IPS DF 4.7 (cell line): ENCODE data around the gene GNL3.
A peak's percentile ranks its signal among the peaks of the same experiment; 100 is the strongest.

Source experiments
- DNase-seq: peaks from one replicate; pipeline ENCODE4 v3.0.0-alpha.2; 2013; ENCODE audit warnings: low spot score; ENCODE audit errors: extremely low read depth

The GNL3 gene

DNA sequence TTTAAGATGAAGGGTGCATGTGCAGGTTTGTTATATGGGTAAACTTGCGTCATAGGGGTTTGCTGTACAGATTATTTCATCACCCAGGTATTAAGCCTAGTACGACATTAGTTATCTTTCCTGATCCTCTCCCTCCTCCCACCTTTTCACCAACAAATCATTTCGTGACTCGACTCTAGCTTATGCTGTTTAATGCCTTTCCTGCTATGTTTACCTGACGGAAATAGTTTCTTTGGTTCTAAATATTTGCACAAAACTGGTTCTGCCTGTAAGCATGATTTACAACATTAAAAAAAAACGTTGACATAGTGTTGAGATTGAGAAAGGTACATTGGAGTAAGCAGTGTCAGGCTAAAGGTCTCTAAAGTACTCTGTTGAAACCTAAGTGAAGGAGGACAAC is 2.4 kb downstream of the GNL3 start:
- DNase-seq = no peak

DNA sequence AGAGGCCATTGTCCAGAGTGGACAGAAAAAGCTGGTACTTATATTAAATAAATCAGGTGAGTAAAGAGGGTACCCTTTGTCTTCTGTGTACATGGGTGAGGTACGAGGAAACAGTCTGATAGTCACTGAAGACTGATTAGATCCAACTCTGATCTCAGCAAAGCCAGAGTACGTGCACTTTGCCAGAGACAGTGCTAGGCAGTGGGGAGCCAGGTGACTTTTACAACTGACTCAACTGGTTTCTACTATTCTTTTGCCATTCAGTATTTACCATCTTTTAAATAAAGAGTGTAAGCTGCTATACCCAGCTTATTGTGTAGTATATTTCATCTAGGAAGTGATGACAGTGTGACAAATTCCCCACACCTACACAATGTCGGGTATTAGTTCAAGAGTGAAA is 3.3 kb downstream of the GNL3 start:
- no peak for DNase-seq

DNA sequence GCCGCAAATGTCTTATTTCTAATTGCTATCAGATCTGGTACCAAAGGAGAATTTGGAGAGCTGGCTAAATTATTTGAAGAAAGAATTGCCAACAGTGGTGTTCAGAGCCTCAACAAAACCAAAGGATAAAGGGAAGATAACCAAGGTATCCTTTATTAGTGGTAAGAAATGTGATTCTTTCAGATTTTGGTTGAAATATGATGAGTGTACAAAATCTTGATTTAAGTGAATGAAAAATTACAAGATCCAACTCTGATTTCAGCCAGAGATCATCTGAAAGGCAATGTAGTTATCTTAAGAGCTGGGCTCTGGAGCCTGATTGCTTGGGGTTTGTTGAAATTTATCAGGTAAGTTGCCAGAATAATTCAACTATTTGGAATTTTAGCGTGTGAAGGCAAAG is 4.7 kb downstream of the GNL3 start:
- no peak for DNase-seq

DNA sequence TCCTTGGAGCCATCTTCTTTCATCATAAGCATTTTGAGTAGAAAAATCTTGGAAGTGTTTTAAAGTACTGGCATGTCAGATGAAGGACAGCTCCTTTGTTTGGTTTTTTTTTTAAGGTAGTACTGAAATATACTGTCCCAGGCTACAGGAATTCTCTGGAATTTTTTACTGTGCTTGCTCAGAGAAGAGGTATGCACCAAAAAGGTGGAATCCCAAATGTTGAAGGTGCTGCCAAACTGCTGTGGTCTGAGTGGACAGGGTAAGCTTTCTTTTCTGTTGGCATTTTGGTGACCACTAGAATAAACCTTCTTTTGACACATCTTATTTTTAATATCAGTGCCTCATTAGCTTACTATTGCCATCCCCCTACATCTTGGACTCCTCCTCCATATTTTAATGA is 7.2 kb downstream of the GNL3 start:
- no peak for DNase-seq

DNA sequence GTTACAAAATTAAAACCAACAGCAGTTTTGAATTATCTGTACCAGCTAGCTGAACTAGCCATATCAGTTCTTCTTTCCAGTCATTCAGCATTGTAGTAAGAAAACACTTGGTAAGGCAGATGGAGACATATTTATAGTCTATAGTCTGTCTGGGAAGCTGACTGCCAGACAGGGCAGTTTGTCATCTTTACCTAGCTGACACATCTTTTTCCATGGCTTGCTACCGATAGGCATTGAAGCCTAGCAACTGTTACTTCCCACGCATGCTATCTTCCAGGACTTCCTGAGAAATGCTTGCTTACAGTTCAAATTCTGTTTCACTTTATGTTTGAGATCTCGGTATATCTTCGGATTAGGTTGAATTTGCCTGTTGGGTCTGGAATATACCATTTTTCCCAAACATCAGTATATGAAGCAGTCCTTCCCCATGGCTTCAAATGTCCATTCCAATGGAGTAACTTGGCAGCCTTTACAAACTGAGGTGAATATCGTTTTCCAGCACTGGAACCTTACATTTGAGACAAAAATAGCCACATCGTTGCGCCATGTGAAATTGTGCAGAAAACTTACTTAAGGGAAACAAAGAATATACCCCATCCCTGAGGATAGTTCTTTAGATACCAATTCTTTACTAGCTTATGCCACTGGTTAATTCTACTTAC is 8.8 kb downstream of the GNL3 start:
- DNase-seq = no peak

DNA sequence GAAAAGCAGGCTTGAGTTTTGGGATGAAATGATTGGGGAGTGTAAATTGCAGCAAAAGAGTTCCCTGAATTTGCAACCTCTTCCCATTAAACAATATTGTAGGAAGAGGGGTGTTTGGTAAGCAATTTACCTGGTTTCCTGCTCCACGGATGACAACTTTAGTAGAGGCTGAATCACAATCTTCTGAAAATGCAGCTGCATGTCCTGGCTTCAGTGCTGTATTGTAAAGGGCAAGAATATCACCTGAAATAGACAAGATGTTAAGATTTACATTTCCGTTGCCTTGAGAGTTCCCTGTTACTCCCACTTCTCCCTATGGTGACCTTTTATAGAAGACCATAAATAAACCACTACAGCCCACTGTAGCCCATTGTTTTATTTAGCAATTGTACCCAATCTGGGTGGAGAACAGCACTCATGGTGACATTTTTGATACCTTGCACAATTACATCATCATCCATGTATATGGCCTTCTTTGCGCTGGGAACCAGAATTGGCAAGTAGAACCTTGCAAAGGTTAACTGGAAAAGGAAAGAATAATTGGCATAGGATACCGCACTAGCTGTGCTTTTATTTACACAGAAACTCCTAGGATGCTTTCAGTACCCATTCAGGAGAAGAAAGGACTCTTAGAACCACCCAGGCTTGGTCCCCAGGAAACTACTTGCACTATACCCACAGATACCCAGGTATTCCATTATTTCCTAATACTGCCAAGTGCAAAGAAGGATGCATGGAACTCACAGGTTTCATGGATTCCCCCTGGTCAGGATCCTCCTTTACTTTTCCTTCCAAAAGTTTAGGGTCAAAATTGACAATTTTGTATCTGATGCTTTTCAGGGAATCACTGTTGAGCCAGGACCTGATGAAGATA is 10.2 kb downstream of the GNL3 start:
- no peak for DNase-seq

DNA sequence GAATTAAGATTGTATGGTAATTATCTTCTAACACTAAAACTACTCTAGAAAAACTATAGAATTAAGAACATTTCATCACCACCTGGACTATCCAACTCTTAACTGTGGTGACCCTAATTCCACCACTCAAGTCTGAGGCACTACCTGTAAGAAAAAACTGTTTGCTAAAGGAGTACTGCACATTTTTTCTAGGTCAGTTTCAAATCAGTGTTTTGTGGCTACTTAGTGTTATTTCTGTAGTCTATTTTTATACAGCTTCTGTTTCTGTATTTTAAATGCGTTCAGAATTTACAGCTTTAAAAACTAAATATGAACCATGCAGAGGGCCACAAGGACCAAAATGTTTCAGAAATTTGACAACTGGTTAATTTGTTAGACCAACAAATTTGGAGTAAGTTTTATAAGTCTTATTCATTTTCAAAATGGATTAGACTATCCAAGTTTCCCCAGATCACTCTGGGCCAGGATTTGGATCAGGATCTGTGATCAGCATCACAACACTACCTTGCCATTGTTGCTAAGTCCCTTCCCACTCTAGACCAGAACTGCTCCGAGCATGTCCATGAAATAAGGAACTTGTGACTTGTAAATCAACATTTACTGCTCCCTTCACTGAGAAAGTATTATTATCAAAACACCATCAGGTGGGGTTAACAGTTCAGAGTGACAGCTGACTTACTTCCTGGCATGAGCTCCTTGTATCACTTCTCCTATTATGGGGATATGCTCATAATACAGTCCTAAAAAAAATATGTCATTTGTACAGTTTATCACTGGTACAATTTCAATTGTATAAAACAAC is 11.2 kb downstream of the GNL3 start:
- no peak for DNase-seq

DNA sequence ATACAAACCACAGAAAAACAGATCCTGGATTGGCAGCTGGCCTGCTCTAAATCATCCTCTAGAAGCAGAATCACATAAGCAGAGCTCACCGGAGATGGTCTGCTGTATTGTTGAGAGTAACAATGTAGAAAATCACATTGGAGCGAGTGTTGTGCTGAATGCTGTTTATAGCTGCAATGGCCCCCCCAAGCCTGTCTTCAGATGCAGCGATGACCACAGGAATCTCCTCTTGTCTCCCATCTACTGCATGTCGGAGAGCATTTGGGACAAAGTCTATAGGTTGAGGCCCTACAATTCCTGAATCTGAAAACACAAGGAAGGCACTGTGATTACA is 11.8 kb downstream of the GNL3 start:
- DNase-seq = no peak

DNA sequence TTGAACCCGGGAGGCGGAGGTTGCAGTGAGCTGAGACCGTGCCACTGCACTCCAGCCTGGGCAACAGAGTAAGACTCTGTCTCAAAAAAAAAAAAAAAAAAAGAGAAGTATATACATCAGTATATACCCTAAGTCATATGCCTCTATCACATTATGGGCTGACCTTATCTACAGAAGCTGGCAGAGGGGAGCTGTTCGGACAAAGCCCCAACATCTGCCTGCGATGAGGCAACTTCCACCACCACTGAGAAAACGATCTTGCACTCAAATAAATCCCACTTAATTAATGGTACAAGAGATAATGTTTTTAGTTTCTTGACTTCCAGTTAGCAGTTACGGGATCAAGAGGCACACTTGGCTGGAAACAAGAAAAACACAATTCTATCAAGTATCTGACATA is 17.5 kb downstream of the GNL3 start:
- DNase-seq = no peak

DNA sequence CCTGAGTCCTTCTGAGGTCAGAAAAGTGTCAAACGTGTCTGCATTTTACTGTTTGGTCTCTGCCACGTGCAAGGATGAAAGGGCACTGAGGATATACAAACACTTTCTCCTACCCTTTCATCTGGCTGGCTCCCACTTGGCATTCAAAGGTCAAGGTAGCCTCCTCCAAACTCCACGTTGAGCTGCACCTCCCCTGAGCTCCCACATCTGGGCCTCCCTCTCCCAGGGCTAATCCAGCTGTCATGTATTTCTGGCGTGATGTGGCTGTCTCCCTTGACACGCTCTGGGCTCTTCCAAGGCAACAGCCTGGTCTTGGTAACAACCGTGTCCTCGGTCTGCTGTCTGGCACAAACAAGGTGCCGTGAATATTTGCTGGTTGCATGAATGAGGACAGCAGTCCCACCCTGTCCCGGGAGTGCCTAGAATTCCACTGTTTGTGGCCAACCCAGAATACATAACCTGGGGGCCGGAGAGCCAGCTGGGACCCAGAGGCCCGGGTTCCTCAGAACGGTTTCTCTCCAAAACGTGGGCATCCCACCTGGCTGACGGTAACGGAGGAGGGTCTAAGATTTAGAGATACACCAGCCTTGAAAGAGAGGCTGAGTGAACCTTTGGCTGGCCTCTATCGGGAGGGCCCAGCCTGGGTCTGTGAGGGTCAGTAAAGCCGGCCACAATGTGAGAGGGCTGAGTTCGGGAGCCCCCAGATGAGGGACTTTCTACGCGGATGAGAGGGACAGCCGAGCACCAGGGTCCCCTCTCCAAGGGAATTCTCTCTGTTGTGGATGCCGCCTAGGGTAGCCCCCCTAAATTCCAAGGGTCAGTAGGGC is 19.0 kb downstream of the GNL3 start:
- no peak for DNase-seq

DNA sequence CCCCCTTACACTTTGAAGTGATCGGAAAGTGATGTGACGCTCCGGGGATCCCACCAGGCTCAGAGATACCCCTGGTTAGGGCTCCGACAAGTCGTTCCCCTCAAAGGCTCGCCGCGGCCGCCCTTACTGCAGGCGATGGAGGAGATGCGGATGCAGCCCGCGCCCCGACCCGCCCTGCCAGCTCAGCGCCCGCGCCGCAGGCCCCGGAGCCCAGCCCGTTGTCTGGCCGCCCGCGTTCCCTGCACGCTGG is 19.5 kb downstream of the GNL3 start:
- DNase-seq = no peak

DNA sequence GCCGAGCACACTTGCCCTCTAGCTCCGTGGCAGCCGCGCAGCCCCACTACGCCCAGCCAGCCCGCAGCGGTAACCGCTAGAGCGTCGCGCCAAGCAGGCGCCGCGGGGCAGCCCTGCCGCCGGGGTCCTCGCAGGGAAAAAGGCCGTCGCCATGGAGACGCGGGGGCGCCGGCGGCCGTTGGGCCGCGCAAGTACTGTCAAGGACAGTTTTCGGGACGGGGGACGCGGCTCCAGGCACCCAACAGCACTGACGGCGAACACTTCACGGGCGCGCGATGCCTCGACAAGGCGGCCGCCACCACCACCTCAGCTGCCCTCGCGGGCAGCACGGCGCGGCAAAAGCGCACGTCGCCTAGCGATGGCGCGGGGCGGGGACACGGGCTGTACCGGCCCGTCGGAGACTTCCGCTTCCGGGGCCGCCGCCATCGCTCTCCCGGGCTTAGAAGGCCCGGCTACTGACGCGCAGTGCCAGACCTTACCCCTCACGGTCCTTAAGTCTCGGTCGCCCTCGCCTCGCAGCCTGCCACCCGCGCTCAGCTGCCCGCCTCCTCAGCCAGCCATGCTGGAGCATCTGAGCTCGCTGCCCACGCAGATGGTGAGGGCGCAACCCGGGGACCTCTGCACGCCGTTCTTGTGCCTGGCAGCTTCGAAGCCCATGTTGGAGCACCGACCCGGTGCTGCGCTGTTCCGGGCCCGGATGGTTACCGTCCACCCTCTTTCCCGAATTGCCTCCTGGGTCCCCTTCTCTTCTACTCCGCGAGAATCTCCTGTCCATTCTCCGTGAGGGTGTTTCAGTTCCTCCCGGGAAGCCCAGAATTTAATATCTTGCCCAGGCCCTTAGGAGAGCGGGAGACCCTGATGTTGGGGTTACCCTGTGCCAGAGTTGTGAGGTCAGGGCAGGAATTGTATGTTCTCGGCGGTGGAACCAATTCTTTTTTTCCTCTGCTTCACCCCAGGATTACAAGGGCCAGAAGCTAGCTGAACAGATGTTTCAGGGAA is 20.2 kb downstream of the GNL3 start, which contains the start of the genes GLT8D1 and SPCS1:
GLT8D1 (minus strand) TSS at position 104 of the 999 bp plus-strand sequence. CDS start 5,331 bp downstream, outside the sequence.
SPCS1 (plus strand) TSS at position 419 of the 999 bp plus-strand sequence; CDS start at position 560, 141 bp downstream.
- no peak for DNase-seq

DNA sequence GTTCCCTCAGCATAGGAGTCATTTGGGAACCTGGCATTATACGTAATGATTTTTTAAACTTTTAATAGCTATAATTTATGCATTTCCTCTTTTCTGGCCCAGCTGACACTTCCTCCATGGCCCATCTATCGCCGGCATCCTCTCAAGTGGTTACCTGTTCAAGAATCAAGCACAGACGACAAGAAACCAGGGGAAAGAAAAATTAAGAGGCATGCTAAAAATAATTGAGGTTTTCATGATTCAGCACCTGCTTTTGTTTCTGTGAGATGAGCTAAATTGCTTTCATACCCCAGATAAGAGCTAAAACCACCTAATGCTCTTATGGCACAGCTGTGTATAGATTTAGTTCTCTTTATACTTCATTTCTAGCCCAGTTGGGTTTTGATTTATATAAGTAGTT is 21.8 kb downstream of the GNL3 start:
- no peak for DNase-seq

DNA sequence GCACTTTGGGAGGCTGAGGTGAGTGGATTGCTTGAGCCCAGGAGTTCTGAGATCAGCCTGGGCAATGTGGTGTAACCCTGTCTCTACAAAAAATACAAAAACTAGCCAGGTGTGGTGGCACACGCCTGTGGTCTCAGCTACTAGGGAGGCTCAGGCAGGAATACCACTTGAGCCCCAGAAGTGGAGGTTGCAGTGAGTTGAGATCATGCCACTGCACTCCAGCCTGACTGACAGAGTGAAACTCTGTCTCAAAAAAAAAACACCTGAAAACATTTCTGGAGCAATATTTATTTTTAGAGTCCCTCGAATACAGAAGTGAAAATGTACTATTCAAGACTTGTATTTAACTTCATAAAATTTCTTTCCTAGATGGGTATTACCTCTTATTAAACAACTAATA is 24.7 kb downstream of the GNL3 start:
- no peak for DNase-seq

DNA sequence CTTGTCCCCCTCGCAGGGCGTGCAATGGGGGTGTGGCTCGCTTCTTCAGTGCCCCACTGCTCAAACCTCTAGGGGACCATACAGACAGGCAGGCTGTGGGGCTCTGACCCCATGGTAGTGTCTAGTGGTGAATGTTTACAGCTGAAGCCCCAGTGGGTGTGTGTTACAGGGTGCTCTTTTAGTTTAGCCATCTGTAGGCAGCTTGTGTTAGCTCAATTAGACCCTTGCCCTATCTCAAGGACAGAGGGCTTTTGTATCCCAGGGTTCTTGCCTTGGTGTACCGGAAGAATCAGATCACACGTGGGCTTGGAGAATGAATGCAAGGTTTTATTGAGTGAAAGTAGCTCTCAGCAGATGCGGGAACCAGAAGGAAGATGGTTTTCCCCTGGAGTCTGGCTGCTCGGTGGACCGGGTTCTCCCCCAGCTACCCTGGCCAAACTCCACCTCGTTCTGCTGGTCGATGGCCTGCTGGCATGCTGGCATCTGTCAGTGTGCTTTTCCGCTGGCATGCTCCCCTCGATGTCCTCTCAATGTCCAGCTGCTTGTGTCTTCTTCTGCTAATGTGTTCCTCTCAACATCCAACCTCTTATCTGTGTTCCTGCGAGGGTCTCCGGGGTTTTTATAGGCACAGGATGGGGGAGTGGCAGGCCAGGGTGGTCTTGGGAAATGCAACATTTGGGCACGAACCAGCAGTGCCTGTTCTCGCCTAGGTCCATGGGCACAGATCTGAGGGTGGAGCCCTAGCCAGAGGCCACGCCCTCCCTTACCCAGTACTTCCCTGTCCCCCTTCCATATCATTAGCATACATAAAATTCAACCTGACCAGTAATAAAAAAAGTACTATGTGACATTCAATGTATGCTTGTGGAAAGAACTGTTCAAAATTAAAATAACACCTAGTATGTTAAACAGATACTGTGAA is 26.7 kb downstream of the GNL3 start:
- DNase-seq = no peak

DNA sequence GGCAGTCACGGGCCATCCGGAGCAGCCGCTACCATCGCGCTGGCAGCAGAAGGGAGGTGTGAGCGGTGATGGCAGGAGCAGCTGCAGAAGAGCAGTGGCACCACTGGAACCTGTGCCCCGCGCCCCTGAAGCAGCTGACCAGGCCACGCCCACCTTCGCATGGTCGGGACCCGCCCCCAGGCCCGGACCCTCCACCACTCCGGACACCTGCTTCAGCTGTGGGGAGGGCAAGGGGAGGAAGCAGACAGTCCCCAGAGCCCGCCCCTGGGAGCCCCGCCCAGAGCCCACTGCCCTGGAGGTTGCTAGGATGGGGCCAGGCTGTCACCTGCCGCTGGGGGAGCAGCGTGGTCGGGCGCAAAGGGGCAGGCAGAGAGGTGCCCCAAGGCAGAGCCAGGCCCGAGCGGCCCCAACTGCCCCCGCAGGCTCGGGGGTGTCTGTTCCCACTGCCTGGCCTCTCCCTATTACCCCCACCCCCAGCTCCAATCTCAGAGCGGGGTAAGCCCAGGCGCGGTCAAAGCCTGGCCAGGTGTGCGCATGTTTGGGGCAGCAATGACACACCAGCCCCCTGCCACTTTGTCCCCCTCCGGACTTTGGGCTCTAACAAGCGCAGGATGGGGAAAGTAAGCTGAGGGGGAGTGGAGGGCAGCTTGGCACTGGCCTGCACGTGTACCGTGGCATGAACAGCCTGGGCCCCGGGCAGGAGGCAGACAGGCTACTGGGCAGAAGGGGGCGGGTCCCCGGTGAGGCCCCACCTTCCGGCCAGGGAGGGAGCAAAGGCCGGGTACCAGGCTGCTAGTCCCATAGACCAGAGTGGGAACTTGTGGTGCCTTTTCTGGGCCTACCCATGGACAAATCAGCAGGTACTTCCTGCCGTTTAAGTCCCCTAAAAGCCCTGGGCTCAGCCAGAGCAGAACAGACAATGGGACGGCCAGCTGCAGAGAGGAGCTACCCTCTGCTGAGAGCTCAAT is 28.8 kb downstream of the GNL3 start:
- peak; percentile 79 for DNase-seq

DNA sequence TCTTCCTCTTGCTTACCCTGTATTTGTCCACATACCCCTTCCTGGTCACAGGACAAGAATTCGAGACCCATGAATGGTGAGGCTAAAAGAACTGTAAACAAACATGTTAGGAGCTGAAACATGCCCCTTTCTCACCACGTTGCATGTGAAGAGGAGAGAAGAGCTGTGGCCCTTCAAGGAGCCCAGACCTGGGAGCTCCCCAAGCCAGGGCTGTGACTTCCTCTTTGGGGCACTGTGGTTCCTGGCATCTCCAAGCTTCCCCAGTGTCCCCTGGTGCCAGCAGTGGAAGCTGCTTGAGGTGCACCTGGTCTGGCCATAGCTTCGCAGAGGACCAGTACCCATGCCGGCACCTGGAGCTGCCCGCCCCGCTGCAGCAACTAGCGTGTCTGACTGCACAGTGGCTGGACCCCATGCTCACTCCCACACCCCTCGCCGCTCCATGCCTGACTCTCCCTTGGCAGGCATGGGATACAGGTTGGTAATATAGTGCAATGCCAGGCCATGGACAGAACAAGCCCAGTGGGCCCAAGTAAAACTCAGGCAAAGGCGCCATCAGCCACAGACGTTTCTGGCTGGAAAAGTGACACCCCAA is 30.0 kb downstream of the GNL3 start:
- no peak for DNase-seq

DNA sequence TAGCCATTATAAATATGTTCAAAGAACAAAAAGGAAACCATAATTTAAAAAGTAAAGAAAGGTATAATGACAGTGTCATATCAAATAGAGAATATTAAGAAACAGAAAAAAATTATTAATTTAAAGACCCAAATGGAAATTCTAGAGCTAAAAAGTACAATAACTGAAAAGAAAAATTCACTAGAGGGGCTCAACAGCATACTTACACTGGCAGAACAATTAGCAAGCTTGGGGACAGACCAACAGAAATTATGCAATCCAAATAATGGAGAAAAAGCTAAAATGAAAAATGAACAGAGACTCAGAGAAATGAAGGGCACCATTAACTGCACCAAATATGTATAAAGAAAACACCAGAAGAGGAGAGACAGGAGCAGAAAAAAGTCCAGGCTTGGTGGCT is 33.8 kb downstream of the GNL3 start:
- no peak for DNase-seq
